Measurements from ENCODE around the gene CPNE8.

Gene CPNE8

DNA sequence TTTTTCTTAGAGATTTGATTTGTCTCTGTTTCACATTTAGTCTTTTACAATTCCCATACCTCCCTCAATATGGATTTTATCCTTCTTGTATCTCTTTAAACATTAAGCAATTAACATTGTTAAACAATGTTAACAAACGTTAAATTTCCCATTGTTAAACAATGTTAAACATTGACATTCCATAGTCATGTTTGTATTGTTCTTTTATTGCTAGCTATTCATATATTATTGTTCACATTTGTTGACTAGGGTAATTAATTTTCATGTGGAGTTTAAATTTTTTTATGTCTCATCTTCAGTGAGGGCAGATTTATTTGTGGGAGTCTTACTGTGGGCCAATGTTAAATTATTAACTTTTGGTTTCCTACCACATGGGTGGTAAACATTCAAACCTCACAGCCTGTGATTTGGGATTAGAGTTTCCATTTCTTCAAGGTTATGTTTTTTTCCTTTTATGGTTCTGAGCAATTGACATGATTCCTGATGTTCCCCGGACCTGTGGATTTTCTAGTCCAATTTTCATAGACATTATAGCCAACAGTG is 294.5 kb downstream of the CPNE8 start:
- no peak for DNase-seq

DNA sequence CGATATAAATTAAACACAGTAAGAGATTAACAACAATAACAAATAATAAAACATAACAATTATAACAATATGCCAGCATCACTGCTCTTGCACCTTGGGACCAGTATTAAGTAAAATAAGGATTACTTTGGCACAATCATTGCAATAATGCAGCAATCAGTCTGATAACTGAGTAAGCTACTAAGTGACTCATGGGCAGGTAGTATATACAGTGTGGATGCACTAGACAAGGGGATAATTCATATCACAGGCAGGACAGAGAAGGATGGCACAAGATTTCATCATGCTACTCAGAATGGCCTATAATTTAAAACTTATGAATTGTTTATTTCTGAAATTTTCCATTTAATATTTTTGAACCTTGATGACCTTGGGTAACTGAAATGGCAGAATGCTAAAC is 298.1 kb downstream of the CPNE8 start:
- DNase-seq = no peak

Measured in NCI-H1105 treated with DMSO at 0.1 percent for 48 hours (cell line).